TTC549 (cell line): ENCODE results near the gene NIT2.

Experiments used
- FAIRE-seq: peaks from 2 replicates; lab custom pipeline; 2012; peaks lifted over from hg19 to GRCh38; lab: Jason Lieb, UNC

NIT2 gene

GRCh38 chr3:100396967-100397366 lies 62.4 kb downstream of the NIT2 start:
- FAIRE-seq, result no peak

DNA sequence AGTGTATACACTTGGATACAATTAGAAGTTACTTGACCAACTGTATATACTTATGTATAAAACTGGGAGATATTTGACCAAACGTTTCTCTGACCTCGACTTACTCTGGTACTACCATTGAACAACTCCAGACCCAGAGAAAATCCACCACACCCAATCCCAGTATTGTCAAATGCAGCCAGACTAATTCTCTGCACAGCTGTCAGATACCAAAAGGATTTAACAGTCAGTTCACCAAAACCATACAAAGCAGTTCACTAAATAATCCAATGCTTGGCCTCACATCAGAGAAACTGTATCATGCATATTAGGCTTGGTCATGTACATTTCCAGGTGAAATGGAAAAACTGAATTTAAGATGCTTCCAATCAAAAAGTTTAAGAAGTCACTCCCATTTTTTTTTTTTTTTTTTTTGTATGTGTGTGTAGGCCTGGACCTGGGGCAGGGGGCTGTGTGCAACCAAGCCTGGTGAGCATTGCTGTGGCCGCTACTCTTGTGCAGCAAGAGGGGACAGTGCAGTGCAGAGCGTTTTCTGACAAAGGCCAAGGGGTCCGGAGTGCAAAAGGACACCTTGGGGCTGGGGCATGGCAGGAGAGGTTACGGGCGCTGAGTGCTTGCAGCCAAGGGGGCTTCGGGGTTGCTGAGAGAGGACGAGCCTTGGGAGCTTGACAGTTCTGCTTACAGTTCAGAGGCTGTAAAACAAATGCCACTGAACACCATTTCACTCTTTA lies 64.9 kb downstream of the NIT2 start:
- FAIRE-seq, result no peak

DNA sequence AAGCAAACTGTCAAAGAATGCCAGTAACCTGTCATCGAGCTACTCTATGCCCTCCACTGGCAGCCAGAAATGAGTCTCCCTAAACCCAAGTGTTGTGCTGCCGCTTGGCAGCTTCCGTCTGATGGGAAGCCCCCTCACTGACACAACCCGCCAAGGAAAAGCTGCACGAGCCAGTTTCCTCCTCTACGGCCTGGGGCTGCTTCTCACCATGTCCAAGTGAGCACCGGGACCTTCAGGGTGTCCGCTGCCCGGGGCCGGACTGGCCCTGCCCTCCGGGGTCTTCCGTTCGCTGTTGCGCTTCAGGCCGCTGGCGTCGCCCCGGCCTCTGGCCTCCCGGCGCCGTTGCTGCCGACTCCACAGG lies 65.8 kb downstream of the NIT2 start:
- FAIRE-seq, result no peak

DNA sequence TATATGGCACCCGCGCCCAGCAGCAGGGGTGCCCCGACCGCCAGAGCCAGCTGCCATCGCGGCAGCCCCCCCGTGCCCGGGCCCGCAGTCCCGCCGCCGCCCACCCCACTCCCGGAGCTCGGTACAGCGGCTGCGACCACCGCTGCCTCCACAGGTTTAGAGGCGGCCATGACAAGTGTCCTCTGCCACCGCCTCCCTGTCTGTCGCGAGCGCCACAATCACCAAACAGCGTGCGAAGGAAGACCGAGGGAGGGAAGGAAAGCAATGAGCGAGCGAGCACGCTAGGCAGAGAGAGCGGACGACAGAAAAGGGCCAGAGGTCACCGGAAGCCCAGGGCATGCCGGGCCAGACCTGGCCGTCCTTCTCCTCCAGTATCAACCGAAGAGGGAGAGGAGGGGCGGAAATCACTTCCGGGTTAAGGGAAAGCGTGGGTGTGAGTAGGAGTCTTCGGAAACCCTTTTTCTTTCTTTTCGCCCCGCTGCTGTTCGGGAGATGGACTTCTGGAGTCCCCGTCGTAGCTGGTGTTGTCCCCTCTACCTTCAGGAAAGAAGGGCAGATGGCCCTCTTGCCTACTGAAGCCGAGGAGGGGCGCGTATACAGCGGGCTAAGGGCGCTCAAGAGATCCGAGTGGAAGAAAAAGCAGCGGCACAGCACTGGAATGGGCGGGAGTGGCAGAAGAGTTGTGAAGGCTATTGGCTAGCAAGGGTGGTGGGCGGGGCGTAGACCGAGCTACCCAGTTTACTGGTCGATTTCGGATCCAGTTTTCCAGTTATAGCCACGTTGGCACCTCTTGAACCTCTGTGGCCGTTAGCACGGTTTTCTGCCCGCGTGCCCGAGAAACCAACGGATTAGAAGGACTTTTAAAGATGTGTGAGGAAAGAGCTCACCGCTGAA lies 66.5 kb downstream of the NIT2 start, which contains the start of the genes LNP1 and TOMM70:
Gene LNP1 (plus strand): TSS at position 760 of the 894 bp plus-strand sequence. CDS start 28,191 bp downstream, outside the sequence.
Gene TOMM70 (minus strand): TSS at position 310 of the 894 bp plus-strand sequence. CDS start 140 bp downstream, at position 170.
- FAIRE-seq, result peak; percentile 66

DNA sequence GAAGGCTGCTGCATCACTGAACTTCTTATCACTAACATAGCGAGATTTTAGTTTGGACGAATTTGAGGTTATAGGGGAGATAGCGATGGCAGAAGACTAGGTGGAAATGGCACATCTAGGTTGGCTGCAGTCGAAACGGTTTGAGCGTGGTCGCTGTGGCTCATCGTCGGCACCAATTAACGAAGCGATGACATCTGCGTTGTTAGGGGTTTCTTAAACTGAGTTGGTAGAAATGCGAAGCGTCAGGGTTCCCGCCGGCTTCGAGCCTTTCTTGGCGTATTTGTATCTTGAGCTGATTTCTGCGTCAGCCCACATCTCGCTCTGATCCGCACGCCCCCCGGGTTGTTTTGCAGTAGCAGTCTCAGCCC lies 67.1 kb downstream of the NIT2 start:
- FAIRE-seq, result no peak

GRCh38 chr3:100402256-100402655 lies 67.7 kb downstream of the NIT2 start:
- no peak for FAIRE-seq

DNA sequence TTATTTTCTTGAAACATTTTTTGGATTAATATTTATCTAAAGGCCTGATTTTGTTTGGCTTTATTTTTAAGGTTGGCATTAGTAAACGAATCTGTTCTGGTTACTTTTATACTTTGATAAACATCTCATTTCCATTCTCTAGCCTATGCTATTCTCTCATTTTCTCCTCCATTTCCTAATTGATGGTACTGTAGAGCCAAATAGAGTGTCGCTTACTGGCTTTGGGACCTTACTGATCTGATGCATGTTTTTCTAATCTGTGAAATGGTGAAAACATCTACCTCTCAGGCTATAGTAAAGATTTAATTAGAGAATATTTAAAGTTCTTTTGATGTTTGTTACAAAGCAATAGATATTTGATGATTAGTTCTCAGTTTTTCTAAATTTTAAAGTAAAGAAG lies 68.3 kb downstream of the NIT2 start:
- no peak for FAIRE-seq

GRCh38 chr3:100403362-100404249 lies 69.0 kb downstream of the NIT2 start:
- FAIRE-seq, result no peak

DNA sequence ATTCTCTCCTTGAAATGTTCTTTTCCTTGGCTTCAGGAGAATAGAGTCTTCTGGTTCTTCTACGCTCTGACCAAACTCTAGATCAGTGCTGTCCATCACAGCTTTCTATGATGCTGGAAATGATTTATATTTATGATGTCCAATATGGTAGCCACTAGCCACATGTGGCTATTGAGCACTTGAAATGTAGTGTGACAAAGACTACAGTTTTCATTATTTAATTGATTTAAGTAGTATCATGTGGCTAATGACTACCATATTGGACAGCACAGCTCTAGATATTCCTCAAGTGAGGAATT lies 69.6 kb downstream of the NIT2 start:
- FAIRE-seq, result no peak

DNA sequence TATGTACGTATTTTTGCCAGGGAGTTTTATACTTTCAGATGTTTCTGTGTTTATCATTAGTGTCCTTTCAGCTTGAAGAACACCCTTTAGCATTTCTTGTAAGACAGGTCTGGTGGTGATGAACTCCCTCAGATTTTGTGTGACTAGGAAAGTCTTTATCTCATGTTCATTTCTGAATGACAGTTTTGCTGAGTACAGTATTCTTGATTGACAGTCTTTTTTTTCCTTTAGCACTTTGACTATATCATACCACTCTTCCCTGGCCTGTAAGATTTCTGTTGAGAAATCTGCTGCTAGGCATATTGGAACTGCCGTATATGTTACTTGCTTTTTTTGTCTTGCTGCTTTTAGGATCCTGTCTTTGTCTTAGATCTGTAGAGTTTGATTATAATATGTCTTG lies 72.6 kb downstream of the NIT2 start:
- FAIRE-seq, result no peak

DNA sequence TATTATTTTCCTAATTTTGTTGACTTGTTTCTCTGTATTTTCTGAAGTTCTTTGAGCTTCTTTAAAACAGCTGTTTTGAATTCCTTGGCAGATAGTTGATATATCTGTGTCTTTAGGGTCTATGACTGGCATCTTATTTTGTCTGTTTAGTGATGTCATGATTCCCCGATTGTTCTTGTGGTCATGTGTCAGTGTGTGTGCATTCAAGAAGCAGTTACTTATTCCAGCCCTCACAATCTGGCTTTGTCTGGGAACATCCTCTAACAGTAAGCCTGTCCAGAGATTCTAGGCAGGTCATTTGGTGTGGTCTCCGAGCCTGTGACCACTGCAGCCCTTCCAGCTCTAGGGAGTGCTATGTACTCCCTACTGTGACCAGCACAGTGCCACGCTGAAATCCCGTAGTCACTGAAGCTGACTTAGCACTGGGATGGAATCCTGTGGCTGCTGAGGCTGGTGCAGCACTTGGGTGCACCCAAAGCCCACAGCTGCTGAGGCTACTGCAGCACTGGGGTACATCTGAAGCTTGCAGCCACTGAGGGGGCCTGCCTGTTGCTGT lies 73.5 kb downstream of the NIT2 start:
- no peak for FAIRE-seq
